Type B pancreatic cell (in vitro differentiated cells): ENCODE measurements around the gene ANKRA2. TPM values are rescaled to one million over a fixed set of nuclear protein-coding genes. Genes with fewer than 3 reads are reported as not detected.
A peak's percentile ranks its signal among the peaks of the same experiment; 100 is the strongest.

Experiments
- DNase-seq: peaks from one replicate; pipeline ENCODE4 v3.0.0; 2021; ENCODE audit warnings: mixed read lengths; ENCODE audit not compliant: unreplicated experiment; ENCODE audit errors: extremely low spot score
- H3K27ac Mint-ChIP-seq: 2 replicates; pipeline ENCODE4 v1.8.0; 2021; ENCODE audit warnings: mild to moderate bottlenecking, mixed read lengths
- H3K27me3 Mint-ChIP-seq: 2 replicates; pipeline ENCODE4 v1.8.0; 2021; ENCODE audit warnings: mixed read lengths
- H3K36me3 Mint-ChIP-seq: 2 replicates; pipeline ENCODE4 v1.8.0; 2021; ENCODE audit warnings: mixed read lengths
- H3K4me1 Mint-ChIP-seq: one replicate; pipeline ENCODE4 v1.8.0; 2021; ENCODE audit warnings: mixed read lengths; ENCODE audit not compliant: unreplicated experiment
- H3K4me3 Mint-ChIP-seq: 2 replicates; pipeline ENCODE4 v1.8.0; 2021; ENCODE audit warnings: mild to moderate bottlenecking, mixed read lengths
- H3K9me3 Mint-ChIP-seq: 2 replicates; pipeline ENCODE4 v1.8.0; 2021; ENCODE audit warnings: mixed read lengths
- CTCF ChIP-seq: fragments of 200-600 bp; sonication (generic); conservative IDR thresholded peaks from 2 replicates; pipeline ENCODE4 v1.5.0; 2021; ENCODE audit warnings: antibody characterized with exemption, mild to moderate bottlenecking
- total RNA-seq: library from RNA; stranded (reverse); gene quantifications from 2 replicates; pipeline ENCODE4 v1.2.1, GENCODE V29; 2021; ENCODE audit warnings: low replicate concordance

Gene ANKRA2
- total RNA-seq, 1 donor from 2014 or later = 23.2 TPM

GRCh38 chr5:73591698-73592501 is 26.5 kb upstream of the ANKRA2 start:
- H3K4me3 Mint-ChIP-seq = no peak overlapping the region

GRCh38 chr5:73591102-73591695 is 25.8 kb upstream of the ANKRA2 start:
- DNase-seq = no peak
- no peaks in the 10 kb centered on the region for H3K4me1 Mint-ChIP-seq
- no peaks in the 10 kb centered on the region for H3K27me3 Mint-ChIP-seq
- H3K9me3 Mint-ChIP-seq = no peaks in the 10 kb centered on the region
- no peak overlapping the region for H3K27ac Mint-ChIP-seq
- H3K4me3 Mint-ChIP-seq = no peak overlapping the region
- no peaks in the 10 kb centered on the region for H3K36me3 Mint-ChIP-seq
- TF ChIP-seq CTCF = peak; percentile 94

More at GRCh38 chr5:73591698-73592501, 26.5 kb upstream of the ANKRA2 start:
- no peak for DNase-seq
- Mint-ChIP-seq H3K36me3 (no peaks in the 10 kb centered on the region), H3K27ac (peak overlapping the region; percentile 1), H3K4me1 (no peaks in the 10 kb centered on the region), H3K9me3 (no peaks in the 10 kb centered on the region), H3K27me3 (no peaks in the 10 kb centered on the region)
- TF ChIP-seq CTCF = no peak

- DNase-seq = no peak
- no peaks in the 10 kb centered on the region for H3K36me3 Mint-ChIP-seq
- TF ChIP-seq CTCF = no peak
- no peaks in the 10 kb centered on the region for H3K9me3 Mint-ChIP-seq
- no peak overlapping the region for H3K4me3 Mint-ChIP-seq
- no peaks in the 10 kb centered on the region for H3K4me1 Mint-ChIP-seq
- H3K27ac Mint-ChIP-seq = no peak overlapping the region
- H3K27me3 Mint-ChIP-seq = no peaks in the 10 kb centered on the region
Measured at GRCh38 chr5:73587923-73588322, 22.5 kb upstream of the ANKRA2 start.

GRCh38 chr5:73582285-73583145 is 17.1 kb upstream of the ANKRA2 start:
- Mint-ChIP-seq H3K27ac (no peak overlapping the region), H3K4me3 (no peak overlapping the region), H3K9me3 (no peaks in the 10 kb centered on the region), H3K4me1 (no peaks in the 10 kb centered on the region), H3K36me3 (peaks cover 14% of the 10 kb centered on the region), H3K27me3 (no peaks in the 10 kb centered on the region)
- no peak for TF ChIP-seq CTCF
- DNase-seq = no peak

GRCh38 chr5:73565969-73566547 is 619 bp upstream of the ANKRA2 start:
- peaks cover 14% of the 10 kb centered on the region for H3K4me1 Mint-ChIP-seq
- no peaks in the 10 kb centered on the region for H3K9me3 Mint-ChIP-seq
- no peaks in the 10 kb centered on the region for H3K27me3 Mint-ChIP-seq
- peak overlapping the region; percentile 99 for H3K4me3 Mint-ChIP-seq
- peaks cover 5% of the 10 kb centered on the region for H3K36me3 Mint-ChIP-seq
- peak overlapping the region; percentile 100 for H3K27ac Mint-ChIP-seq
- no peak for DNase-seq
- TF ChIP-seq CTCF = no peak
